Neural cell (in vitro differentiated cells): ENCODE data around the gene ITGA11.

ENCODE experiments used
- EP300 ChIP-seq: fragments of 450-650 bp; conservative IDR thresholded peaks from 2 replicates; pipeline ENCODE4 v1.6.1; 2014; ENCODE audit warnings: antibody characterized with exemption, mild to moderate bottlenecking, moderate library complexity; ENCODE audit not compliant: poor library complexity, severe bottlenecking
- EZH2 ChIP-seq: fragments of 200-600, 300-800 bp; shearing (Covaris generic), sonication (generic); IDR thresholded peaks from 2 replicates; pipeline ENCODE4 v1.6.1; 2014; ENCODE audit warnings: antibody characterized with exemption, low read length, borderline replicate concordance, mild to moderate bottlenecking; ENCODE audit not compliant: insufficient read depth, poor library complexity, severe bottlenecking
- POLR2AphosphoS5 ChIP-seq: IDR thresholded peaks from 2 replicates; pipeline ENCODE4 v1.6.1; 2012
- SMC3 ChIP-seq: fragments of 450-650 bp; conservative IDR thresholded peaks from 2 replicates; pipeline ENCODE4 v1.6.1; 2014; ENCODE audit warnings: antibody characterized with exemption, mild to moderate bottlenecking, moderate library complexity; ENCODE audit not compliant: poor library complexity
- TAF1 ChIP-seq: IDR thresholded peaks from 2 replicates; pipeline ENCODE4 v1.6.1; 2012; ENCODE audit warnings: low read depth
- TF ChIP-seq, protein P1 (sequence below): fragments of 450-650 bp; IDR thresholded peaks from 2 replicates; pipeline ENCODE4 v1.5.1; 2014; ENCODE audit warnings: antibody characterized with exemption, mild to moderate bottlenecking, moderate library complexity; ENCODE audit not compliant: poor library complexity, severe bottlenecking

- TF ChIP-seq, protein P1, sequence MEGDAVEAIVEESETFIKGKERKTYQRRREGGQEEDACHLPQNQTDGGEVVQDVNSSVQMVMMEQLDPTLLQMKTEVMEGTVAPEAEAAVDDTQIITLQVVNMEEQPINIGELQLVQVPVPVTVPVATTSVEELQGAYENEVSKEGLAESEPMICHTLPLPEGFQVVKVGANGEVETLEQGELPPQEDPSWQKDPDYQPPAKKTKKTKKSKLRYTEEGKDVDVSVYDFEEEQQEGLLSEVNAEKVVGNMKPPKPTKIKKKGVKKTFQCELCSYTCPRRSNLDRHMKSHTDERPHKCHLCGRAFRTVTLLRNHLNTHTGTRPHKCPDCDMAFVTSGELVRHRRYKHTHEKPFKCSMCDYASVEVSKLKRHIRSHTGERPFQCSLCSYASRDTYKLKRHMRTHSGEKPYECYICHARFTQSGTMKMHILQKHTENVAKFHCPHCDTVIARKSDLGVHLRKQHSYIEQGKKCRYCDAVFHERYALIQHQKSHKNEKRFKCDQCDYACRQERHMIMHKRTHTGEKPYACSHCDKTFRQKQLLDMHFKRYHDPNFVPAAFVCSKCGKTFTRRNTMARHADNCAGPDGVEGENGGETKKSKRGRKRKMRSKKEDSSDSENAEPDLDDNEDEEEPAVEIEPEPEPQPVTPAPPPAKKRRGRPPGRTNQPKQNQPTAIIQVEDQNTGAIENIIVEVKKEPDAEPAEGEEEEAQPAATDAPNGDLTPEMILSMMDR: no peak
- TF ChIP-seq POLR2AphosphoS5 (no peak), EP300 (no peak), TAF1 (no peak), SMC3 (no peak), EZH2 (no peak)
These were observed 15.2 kb upstream of the ITGA11 start for GRCh38 chr15:68447209-68447608.
